ENCODE data around the gene PCBP2.

DNA sequence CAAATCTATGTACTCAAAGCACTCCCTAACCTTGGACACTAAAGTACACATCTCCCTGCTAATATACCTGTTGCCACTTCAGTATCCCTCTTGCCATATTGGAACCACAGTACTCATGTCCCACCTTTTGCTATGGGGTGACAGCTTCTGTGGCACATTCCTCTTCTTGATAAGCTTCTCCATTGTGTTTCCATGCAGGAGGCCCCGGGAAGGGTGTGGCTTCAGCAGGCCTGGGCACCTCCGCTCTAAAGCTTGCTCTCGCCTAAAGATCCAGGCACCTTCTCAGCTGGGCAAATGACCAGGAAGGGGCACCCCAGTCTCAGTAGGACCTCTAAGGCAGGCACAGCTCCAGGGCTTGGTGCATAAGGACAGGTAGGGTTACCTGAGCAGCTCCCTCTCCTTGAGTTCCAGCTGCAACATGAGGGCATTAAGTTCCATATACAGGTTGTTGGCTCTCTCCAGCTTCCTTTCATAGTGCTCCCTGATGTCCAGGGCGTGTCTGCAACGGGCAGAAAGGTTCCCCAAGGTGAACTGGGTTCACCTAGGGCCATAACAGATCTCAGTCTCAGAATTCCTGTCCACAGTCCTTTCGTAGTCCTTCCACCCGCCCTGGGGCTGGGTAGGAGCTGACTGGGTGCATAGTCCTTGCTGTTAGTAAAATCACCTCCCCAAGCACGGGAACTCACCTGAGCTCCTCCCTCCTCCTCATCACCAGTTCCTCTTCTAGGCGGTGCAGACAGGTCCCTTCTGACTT, 31.5 kb downstream of the PCBP2 start:
- TF ChIP-seq, protein P1, sequence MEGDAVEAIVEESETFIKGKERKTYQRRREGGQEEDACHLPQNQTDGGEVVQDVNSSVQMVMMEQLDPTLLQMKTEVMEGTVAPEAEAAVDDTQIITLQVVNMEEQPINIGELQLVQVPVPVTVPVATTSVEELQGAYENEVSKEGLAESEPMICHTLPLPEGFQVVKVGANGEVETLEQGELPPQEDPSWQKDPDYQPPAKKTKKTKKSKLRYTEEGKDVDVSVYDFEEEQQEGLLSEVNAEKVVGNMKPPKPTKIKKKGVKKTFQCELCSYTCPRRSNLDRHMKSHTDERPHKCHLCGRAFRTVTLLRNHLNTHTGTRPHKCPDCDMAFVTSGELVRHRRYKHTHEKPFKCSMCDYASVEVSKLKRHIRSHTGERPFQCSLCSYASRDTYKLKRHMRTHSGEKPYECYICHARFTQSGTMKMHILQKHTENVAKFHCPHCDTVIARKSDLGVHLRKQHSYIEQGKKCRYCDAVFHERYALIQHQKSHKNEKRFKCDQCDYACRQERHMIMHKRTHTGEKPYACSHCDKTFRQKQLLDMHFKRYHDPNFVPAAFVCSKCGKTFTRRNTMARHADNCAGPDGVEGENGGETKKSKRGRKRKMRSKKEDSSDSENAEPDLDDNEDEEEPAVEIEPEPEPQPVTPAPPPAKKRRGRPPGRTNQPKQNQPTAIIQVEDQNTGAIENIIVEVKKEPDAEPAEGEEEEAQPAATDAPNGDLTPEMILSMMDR (IDR thresholded peaks at IDR 0.05) = no peak
- TF ChIP-seq POLR2A (IDR thresholded peaks at IDR 0.05) = no peak
- no peak for TF ChIP-seq EP300 (IDR thresholded peaks at IDR 0.05)
- TF ChIP-seq POLR2AphosphoS5 (IDR thresholded peaks at IDR 0.05) = no peak

Data from gastroesophageal sphincter (tissue), 3 donors.